HL-60/S4 (cell line): Measurements from ENCODE around the gene PDHA1.

ENCODE experiments used
- in situ Hi-C: fragments of 300-500 bp; cut with MboI; formaldehyde crosslinking; loops from 2 replicates; pipeline ENCODE4 v1.14.3; 2022; ENCODE audit warnings: low sequenced_read_pairs

PDHA1 gene

GRCh38 chrX:19343535-19344408 lies at the start of gene PDHA1:
TSS of gene PDHA1 (plus strand) at chrX:19343927. CDS start at chrX:19344038, 111 bp downstream.
- in situ Hi-C loops: loop anchor here (25.0 kb wide), 1 partner anchor 406 kb away; no protein-coding TSS in a partner anchor

- in situ Hi-C loops: no loop called here
Measured at GRCh38 chrX:19303256-19303880, 40.4 kb upstream of the PDHA1 start.

GRCh38 chrX:19326567-19326966 lies 17.2 kb upstream of the PDHA1 start:
- in situ Hi-C loops: loop anchor here (25.0 kb wide), 1 partner anchor 389 kb away; no protein-coding TSS in a partner anchor

- in situ Hi-C loops: loop anchor here (10.0 to 25.0 kb wide), 2 partner anchors 395 to 937 kb away; no protein-coding TSS in a partner anchor
Measured at GRCh38 chrX:19331831-19332230, 11.9 kb upstream of the PDHA1 start.

GRCh38 chrX:19332983-19333382 lies 10.7 kb upstream of the PDHA1 start:
- in situ Hi-C loops: loop anchor here (10.0 to 25.0 kb wide), 2 partner anchors 396 to 938 kb away; no protein-coding TSS in a partner anchor

GRCh38 chrX:19334945-19335626 lies 8.6 kb upstream of the PDHA1 start:
- in situ Hi-C loops: loop anchor here (10.0 to 25.0 kb wide), 2 partner anchors 398 to 940 kb away; no protein-coding TSS in a partner anchor

GRCh38 chrX:19342331-19342906 lies 1.3 kb upstream of the PDHA1 start:
- in situ Hi-C loops: loop anchor here (25.0 kb wide), 1 partner anchor 405 kb away; no protein-coding TSS in a partner anchor

GRCh38 chrX:19343085-19343534 lies 617 bp upstream of the PDHA1 start:
- in situ Hi-C loops: loop anchor here (25.0 kb wide), 1 partner anchor 406 kb away; no protein-coding TSS in a partner anchor

- in situ Hi-C loops: loop anchor here (25.0 kb wide), 1 partner anchor 407 kb away; no protein-coding TSS in a partner anchor
Measured at GRCh38 chrX:19344661-19345060, 934 bp downstream of the PDHA1 start.

- in situ Hi-C loops: loop anchor here (25.0 kb wide), 1 partner anchor 411 kb away; no protein-coding TSS in a partner anchor
Measured at GRCh38 chrX:19347916-19348315, 4.2 kb downstream of the PDHA1 start.

- in situ Hi-C loops: loop anchor here (25.0 kb wide), 1 partner anchor 412 kb away; no protein-coding TSS in a partner anchor
Measured at GRCh38 chrX:19349264-19349663, 5.5 kb downstream of the PDHA1 start.

GRCh38 chrX:19350941-19351384 lies 7.2 kb downstream of the PDHA1 start:
- in situ Hi-C loops: loop anchor here (25.0 kb wide), 2 partner anchors 536 to 711 kb away; partner anchors contain the start of gene SH3KBP1

GRCh38 chrX:19354625-19355024 lies 10.9 kb downstream of the PDHA1 start:
- in situ Hi-C loops: loop anchor here (25.0 kb wide), 2 partner anchors 533 to 708 kb away; partner anchors contain the start of gene SH3KBP1

- in situ Hi-C loops: loop anchor here (25.0 kb wide), 2 partner anchors 529 to 704 kb away; partner anchors contain the start of gene SH3KBP1
Measured at GRCh38 chrX:19358521-19358920, 14.8 kb downstream of the PDHA1 start.

GRCh38 chrX:19360903-19361302 lies 17.2 kb downstream of the PDHA1 start:
- in situ Hi-C loops: loop anchor here (25.0 kb wide), 2 partner anchors 526 to 701 kb away; partner anchors contain the start of gene SH3KBP1

GRCh38 chrX:19361701-19362100 lies 18.0 kb downstream of the PDHA1 start:
- in situ Hi-C loops: loop anchor here (25.0 kb wide), 2 partner anchors 526 to 701 kb away; partner anchors contain the start of gene SH3KBP1

- in situ Hi-C loops: loop anchor here (25.0 kb wide), 2 partner anchors 519 to 694 kb away; partner anchors contain the start of gene SH3KBP1
Measured at GRCh38 chrX:19368576-19368975, 24.8 kb downstream of the PDHA1 start.

GRCh38 chrX:19370061-19370460 lies 26.3 kb downstream of the PDHA1 start:
- in situ Hi-C loops: loop anchor here (25.0 kb wide), 2 partner anchors 517 to 692 kb away; partner anchors contain the start of gene SH3KBP1

- in situ Hi-C loops: loop anchor here (25.0 kb wide), 2 partner anchors 515 to 690 kb away; partner anchors contain the start of gene SH3KBP1
Measured at GRCh38 chrX:19372170-19372546, 28.4 kb downstream of the PDHA1 start.
